A549 (cell line): ENCODE data around the gene NKAIN2. TPM values are rescaled to one million over a fixed set of nuclear protein-coding genes. Genes with fewer than 3 reads are reported as not detected.

Source experiments
- ATAC-seq, 2 experiments: fragments of 200-7000 bp in 1 of 2; fragments of >200 bp in 1 of 2; cut with Nextera tagmentation in 1 of 2; cut with Tn5 transposase in 1 of 2; 3 replicates each; pipeline versions ENCODE4 v1.8.0 to v1.9.1; 2018 to 2020; ENCODE audit warnings: mild to moderate bottlenecking in 1 of 2, moderate library complexity in 1 of 2
- CTCF ChIA-PET: fragments of 300-600 bp; sonication (Branson Sonifier 250); formaldehyde crosslinking; extraction: SDS; loops from one replicate; lab custom pipeline; 2021; ENCODE audit warnings: antibody characterized with exemption, inconsistent platforms; lab: Yijun Ruan, JAX
- POLR2A ChIA-PET: fragments of 350-600 bp; formaldehyde crosslinking; extraction: SDS; loops from one replicate; lab custom pipeline; 2021; ENCODE audit warnings: antibody characterized with exemption, inconsistent platforms; lab: Yijun Ruan, JAX
- DNase-seq, 2 experiments: peaks; one replicate each; pipeline versions ENCODE4 v3.0.0 to v3.0.0-alpha.2; 2011 to 2016; ENCODE audit warnings: low read depth in 1 of 2, low spot score in 1 of 2
- FAIRE-seq: peaks from 2 replicates; lab custom pipeline; 2011; peaks lifted over from hg19 to GRCh38; lab: Jason Lieb, UNC
- H3K27ac ChIP-seq, 2 experiments: fragments of >200 bp; sonication (Bioruptor Twin); formaldehyde crosslinking; 3 replicates each; pipeline ENCODE4 v1.5.1; 2016 to 2017
- H3K4me1 ChIP-seq: fragments of >200 bp; sonication (Bioruptor Twin); formaldehyde crosslinking; 3 replicates; pipeline ENCODE4 v1.6.1; 2016
- H3K4me2 ChIP-seq: fragments of >200 bp; sonication (Bioruptor Twin); formaldehyde crosslinking; 3 replicates; pipeline ENCODE4 v1.6.1; 2016
- H3K4me3 ChIP-seq: fragments of >200 bp; sonication (Bioruptor Twin); formaldehyde crosslinking; 3 replicates; pipeline ENCODE4 v1.5.1; 2016
- H3K9me3 ChIP-seq: fragments of >200 bp; sonication (Bioruptor Twin); formaldehyde crosslinking; 3 replicates; pipeline ENCODE4 v1.6.1; 2016
- CBX8 ChIP-seq: fragments of 200-600 bp; sonication (generic); IDR thresholded peaks from 2 replicates; pipeline ENCODE4 v1.6.1; 2016
- EP300 ChIP-seq, 2 experiments: fragments of >200 bp; sonication (Bioruptor Twin); formaldehyde crosslinking; IDR thresholded peaks; 2 replicates in 1 of 2; 3 replicates in 1 of 2; pipeline ENCODE4 v1.6.1; 2016 to 2017
- FOXS1 ChIP-seq: fragments of 250-450 bp; sonication (Bioruptor Pico); IDR thresholded peaks from 2 replicates; pipeline ENCODE4 v1.5.0; 2020; ENCODE audit warnings: mild to moderate bottlenecking, moderate library complexity
- GATA3 ChIP-seq: IDR thresholded peaks from 2 replicates; pipeline ENCODE4 v1.6.1; 2012; ENCODE audit warnings: borderline replicate concordance
- HEYL ChIP-seq: fragments of 250-450 bp; sonication (Bioruptor Pico); IDR thresholded peaks from 2 replicates; pipeline ENCODE4 v1.8.0; 2021; ENCODE audit warnings: mild to moderate bottlenecking, moderate library complexity
- HOXA7 ChIP-seq: fragments of 250-450 bp; sonication (Bioruptor Pico); IDR thresholded peaks from 2 replicates; pipeline ENCODE4 v1.5.0; 2020; ENCODE audit warnings: mild to moderate bottlenecking, moderate library complexity
- MAFK ChIP-seq: fragments of 450-650 bp; IDR thresholded peaks from 2 replicates; pipeline ENCODE4 v1.6.1; 2014; ENCODE audit not compliant: partially characterized antibody
- NFE2L2 ChIP-seq: fragments of 150-350 bp; conservative IDR thresholded peaks from 2 replicates; pipeline ENCODE4 v1.6.1; 2014; ENCODE audit warnings: low read length
- NPAS2 ChIP-seq: fragments of 250-450 bp; sonication (Bioruptor Pico); IDR thresholded peaks from 2 replicates; pipeline ENCODE4 v1.8.0; 2022; ENCODE audit warnings: mild to moderate bottlenecking, moderate library complexity, borderline replicate concordance
- NR3C1 ChIP-seq: fragments of >200 bp; sonication (Bioruptor Twin); formaldehyde crosslinking; IDR thresholded peaks from 3 replicates; pipeline ENCODE4 v1.6.1; 2017
- POLR2A ChIP-seq: IDR thresholded peaks from 2 replicates; pipeline ENCODE4 v1.6.1; 2012; ENCODE audit warnings: mild to moderate bottlenecking, low read length
- POLR2AphosphoS2 ChIP-seq: conservative IDR thresholded peaks from 2 replicates; pipeline ENCODE4 v1.6.1; 2012; ENCODE audit warnings: low read length, improper control_type of control experiment, inconsistent platforms
- REST ChIP-seq: fragments of 200-600 bp; sonication (generic); IDR thresholded peaks from 2 replicates; pipeline ENCODE4 v1.6.1; 2016; ENCODE audit warnings: antibody characterized with exemption, mild to moderate bottlenecking, moderate library complexity
- RFX5 ChIP-seq: fragments of 450-650 bp; IDR thresholded peaks from 2 replicates; pipeline ENCODE4 v1.7.1; 2014; ENCODE audit warnings: antibody characterized with exemption, mild to moderate bottlenecking, moderate library complexity
- TP53 ChIP-seq: fragments of 250-450 bp; sonication (Bioruptor Pico); IDR thresholded peaks from 2 replicates; pipeline ENCODE4 v1.5.0; 2021; ENCODE audit warnings: mild to moderate bottlenecking, moderate library complexity
- ZFP36 ChIP-seq: fragments of 450-650 bp; IDR thresholded peaks from 2 replicates; pipeline ENCODE4 v1.6.1; 2014; ENCODE audit warnings: borderline replicate concordance; ENCODE audit not compliant: partially characterized antibody
- ZSCAN20 ChIP-seq: fragments of 250-450 bp; sonication (Bioruptor Pico); IDR thresholded peaks from 2 replicates; pipeline ENCODE4 v1.8.0; 2022; ENCODE audit warnings: mild to moderate bottlenecking, moderate library complexity
- WGBS: methylation state at CpG from one replicate; pipeline ENCODE4 v1.1.6; 2017; ENCODE audit errors: missing lambda C conversion rate; 5-methylcytosine and 5-hydroxymethylcytosine counted together
- polyA plus RNA-seq, 4 experiments: library from polyadenylated mRNA; depleted of rRNA in 3 of 4; stranded (reverse); fragments of >200 nt; fragmentation: RNase III in 1 of 4; extraction: RNeasy Plus Mini Kit Qiagen cat#74134 plus additional on column Dnase treatment in 1 of 4; gene quantifications; 2 replicates in 3 of 4; 3 replicates in 1 of 4; pipeline ENCODE4 v1.2.3, GENCODE V29; 2011 to 2017
- TF ChIP-seq, protein P1 (sequence below): fragments of 150-350 bp; IDR thresholded peaks from 2 replicates; pipeline ENCODE4 v1.6.1; 2014; ENCODE audit warnings: low read depth, mild to moderate bottlenecking, low read length
- TF ChIP-seq, protein P2 (sequence below): IDR thresholded peaks from 2 replicates; pipeline ENCODE4 v1.6.1; 2012
- TF ChIP-seq, protein P3 (sequence below): fragments of 250-450 bp; sonication (Bioruptor Pico); IDR thresholded peaks from 2 replicates; pipeline ENCODE4 v1.5.0; 2020; ENCODE audit warnings: low read depth, mild to moderate bottlenecking, moderate library complexity

NKAIN2 gene
- polyA plus RNA-seq, 2 of the 4 experiments (the other 2 are of a cell fraction): not detected

GRCh38 chr6:124199286-124199685 lies 395.6 kb downstream of the NKAIN2 start (continued):
- no peak for TF ChIP-seq GATA3

DNA sequence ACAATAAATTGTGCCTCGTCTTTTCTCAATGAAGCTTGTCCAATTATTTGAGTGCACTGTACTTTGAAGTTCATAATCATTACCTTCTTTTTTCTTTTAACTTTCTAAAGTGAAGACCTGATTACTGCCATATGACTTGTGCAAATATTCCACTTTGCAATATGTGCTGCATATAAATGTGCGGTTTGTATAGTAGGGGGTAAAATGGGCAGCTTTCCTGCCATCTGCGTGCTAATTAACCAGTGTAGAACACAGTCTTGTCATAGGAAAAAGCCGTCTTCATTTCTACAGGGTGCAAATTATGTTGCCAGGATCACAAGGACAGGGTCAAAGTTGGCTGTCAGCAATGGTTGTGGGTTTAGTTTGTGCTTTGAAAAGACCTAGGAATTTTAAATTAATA lies 397.0 kb downstream of the NKAIN2 start:
- WGBS: 20% methylated on average over 4 of the region's 4 CpGs
- Histone ChIP-seq H3K27ac (no peak overlapping the region), H3K9me3 (no peaks in the 10 kb centered on the region), H3K4me3 (no peak overlapping the region), H3K4me2 (no peak overlapping the region), H3K4me1 (no peaks in the 10 kb centered on the region)
- DNase-seq: no peak
- ChIA-PET CTCF (no interaction called here), POLR2A (no interaction called here)
- FAIRE-seq: no peak
- ATAC-seq: no peak
- TF ChIP-seq POLR2A (no peak), RFX5 (no peak), TP53 (CRISPR knock-in tag) (no peak), HEYL (CRISPR knock-in tag) (no peak), FOXS1 (CRISPR knock-in tag) (no peak), ZFP36 (no peak), NPAS2 (CRISPR knock-in tag) (no peak), MAFK (no peak), REST (no peak)
- TF ChIP-seq, protein P1, sequence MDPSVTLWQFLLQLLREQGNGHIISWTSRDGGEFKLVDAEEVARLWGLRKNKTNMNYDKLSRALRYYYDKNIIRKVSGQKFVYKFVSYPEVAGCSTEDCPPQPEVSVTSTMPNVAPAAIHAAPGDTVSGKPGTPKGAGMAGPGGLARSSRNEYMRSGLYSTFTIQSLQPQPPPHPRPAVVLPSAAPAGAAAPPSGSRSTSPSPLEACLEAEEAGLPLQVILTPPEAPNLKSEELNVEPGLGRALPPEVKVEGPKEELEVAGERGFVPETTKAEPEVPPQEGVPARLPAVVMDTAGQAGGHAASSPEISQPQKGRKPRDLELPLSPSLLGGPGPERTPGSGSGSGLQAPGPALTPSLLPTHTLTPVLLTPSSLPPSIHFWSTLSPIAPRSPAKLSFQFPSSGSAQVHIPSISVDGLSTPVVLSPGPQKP: no peak

- Histone ChIP-seq H3K9me3 (no peaks in the 10 kb centered on the region), H3K4me1 (no peaks in the 10 kb centered on the region), H3K4me3 (no peak overlapping the region), H3K4me2 (no peak overlapping the region), H3K27ac (no peak overlapping the region)
- DNase-seq (no peak), ATAC-seq (no peak), FAIRE-seq (no peak)
- ChIA-PET POLR2A (no interaction called here), CTCF (no interaction called here)
- WGBS: 0% methylated on average over 2 of the region's 2 CpGs
- TF ChIP-seq ZSCAN20 (CRISPR knock-in tag) (no peak), REST (no peak), NR3C1 (no peak), GATA3 (no peak), FOXS1 (CRISPR knock-in tag) (no peak), HEYL (CRISPR knock-in tag) (no peak), NPAS2 (CRISPR knock-in tag) (no peak), HOXA7 (CRISPR knock-in tag) (no peak), POLR2AphosphoS2 (no peak), CBX8 (no peak), NFE2L2 (no peak), EP300 (IDR thresholded peaks at IDR 0.05) (no peak)
- TF ChIP-seq, protein P2, sequence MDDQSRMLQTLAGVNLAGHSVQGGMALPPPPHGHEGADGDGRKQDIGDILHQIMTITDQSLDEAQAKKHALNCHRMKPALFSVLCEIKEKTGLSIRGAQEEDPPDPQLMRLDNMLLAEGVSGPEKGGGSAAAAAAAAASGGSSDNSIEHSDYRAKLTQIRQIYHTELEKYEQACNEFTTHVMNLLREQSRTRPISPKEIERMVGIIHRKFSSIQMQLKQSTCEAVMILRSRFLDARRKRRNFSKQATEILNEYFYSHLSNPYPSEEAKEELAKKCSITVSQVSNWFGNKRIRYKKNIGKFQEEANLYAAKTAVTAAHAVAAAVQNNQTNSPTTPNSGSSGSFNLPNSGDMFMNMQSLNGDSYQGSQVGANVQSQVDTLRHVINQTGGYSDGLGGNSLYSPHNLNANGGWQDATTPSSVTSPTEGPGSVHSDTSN: no peak
- TF ChIP-seq, protein P3, sequence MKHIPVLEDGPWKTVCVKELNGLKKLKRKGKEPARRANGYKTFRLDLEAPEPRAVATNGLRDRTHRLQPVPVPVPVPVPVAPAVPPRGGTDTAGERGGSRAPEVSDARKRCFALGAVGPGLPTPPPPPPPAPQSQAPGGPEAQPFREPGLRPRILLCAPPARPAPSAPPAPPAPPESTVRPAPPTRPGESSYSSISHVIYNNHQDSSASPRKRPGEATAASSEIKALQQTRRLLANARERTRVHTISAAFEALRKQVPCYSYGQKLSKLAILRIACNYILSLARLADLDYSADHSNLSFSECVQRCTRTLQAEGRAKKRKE (CRISPR knock-in tag): no peak
Measured at GRCh38 chr6:124203101-124203811, 399.6 kb downstream of the NKAIN2 start.
